ENCODE results near the gene FHIT. TPM values are rescaled to one million over a fixed set of nuclear protein-coding genes. Genes with fewer than 3 reads are reported as not detected.

Gene FHIT
- total RNA-seq, 4 donors from 2014 or later = 0.72 to 5.2 (median 2.1) TPM

DNA sequence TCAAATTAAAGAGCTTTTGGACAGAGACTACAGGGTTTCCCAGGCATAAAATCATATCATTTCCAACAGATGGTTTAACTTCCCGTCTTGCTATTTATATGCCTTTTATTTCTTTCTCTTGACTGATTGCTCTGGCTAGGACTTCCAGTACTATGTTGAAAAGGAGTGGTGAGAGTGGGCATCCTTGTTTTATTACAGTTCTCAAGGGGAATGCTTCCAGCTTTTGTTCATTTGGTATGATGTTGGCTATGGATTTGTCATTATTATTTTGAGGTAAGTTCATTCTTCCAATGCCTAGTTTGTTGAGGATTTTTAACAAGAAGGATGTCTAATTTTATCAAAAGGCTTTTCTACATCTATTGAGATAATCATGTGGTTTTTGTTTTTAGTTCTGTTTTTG is 1304.9 kb downstream of the FHIT start:
- DNase-seq (no peak), ATAC-seq (no peak)
- H3K9me3 ChIP-seq = no peaks in the 10 kb centered on the region
- no peak for TF ChIP-seq POLR2A (IDR thresholded peaks at IDR 0.05)
- no peak for TF ChIP-seq CTCF (IDR thresholded peaks at IDR 0.05 in 4 of 5, conservative IDR thresholded peaks at IDR 0.05 in 1 of 5)
- no peaks in the 10 kb centered on the region for H3K4me1 ChIP-seq
- no peaks in the 10 kb centered on the region for H3K27me3 ChIP-seq
- no peak overlapping the region for H3K27ac ChIP-seq
- in situ Hi-C loops (cut with MboI; ENCODE audit: low sequenced_read_pairs in 4 of 4) = no loop called here
- H3K4me3 ChIP-seq = no peak overlapping the region
- H3K36me3 ChIP-seq = no peaks in the 10 kb centered on the region
- intact Hi-C loops (cut with DNase I; ENCODE audit: low total_unique reads) = no loop called here

DNA sequence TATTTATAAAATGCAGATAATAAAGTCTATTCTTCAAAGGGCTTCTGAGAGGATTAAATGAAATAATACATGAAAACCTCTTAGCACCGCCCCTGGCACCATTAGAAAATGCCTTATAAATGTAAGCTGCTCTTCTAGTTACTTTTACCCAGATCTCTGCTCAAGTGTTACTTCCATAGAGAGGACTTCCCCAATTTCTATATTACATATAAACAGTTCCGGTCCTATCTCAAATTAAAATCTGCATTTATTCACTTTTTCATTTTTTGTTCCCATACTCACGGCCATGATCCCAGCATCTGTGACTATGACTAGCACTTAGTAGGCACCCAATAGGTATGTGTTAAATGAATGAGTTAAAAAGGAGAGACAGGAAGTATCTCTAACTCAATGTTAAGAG is 1310.5 kb downstream of the FHIT start:
- ATAC-seq (no peak), DNase-seq (no peak)
- Histone ChIP-seq H3K27ac (no peak overlapping the region), H3K36me3 (no peaks in the 10 kb centered on the region), H3K4me3 (no peak overlapping the region), H3K9me3 (no peaks in the 10 kb centered on the region), H3K4me1 (no peaks in the 10 kb centered on the region), H3K27me3 (no peaks in the 10 kb centered on the region)
- intact Hi-C loops (cut with DNase I; ENCODE audit: low total_unique reads) = no loop called here
- no peak for TF ChIP-seq POLR2A (IDR thresholded peaks at IDR 0.05)
- TF ChIP-seq CTCF (IDR thresholded peaks at IDR 0.05 in 4 of 5, conservative IDR thresholded peaks at IDR 0.05 in 1 of 5) = no peak
- in situ Hi-C loops (cut with MboI; ENCODE audit: low sequenced_read_pairs in 4 of 4) = no loop called here

DNA sequence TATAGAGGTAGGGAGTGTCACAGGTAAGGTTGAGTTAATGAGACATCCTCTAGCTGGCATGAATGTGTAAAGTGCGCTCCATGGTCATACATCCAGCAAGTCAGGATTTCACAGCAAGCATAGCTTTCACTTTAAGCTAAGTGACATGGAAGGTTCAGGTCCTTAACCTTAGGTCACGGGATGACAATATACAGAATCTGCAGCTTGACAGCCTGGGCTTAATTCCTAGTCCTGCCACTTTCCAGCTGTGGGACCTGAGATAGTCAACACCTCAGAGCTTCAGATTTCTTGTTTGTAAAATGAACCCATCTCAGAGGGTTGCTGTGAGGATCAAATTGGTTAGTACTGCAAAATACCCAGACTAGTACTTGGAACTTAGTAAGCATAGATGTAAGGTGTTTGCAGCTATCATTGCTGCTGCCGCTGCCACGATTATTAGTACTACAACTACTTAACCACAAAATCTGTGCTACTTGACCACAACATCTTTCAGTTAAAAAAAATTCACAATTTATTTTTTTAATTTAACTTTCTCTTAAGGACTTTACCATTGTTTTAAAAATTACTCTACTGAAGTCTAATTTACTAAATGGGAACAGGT is 1311.3 kb downstream of the FHIT start:
- TF ChIP-seq POLR2A (IDR thresholded peaks at IDR 0.05) = no peak
- no peak for TF ChIP-seq CTCF (IDR thresholded peaks at IDR 0.05 in 4 of 5, conservative IDR thresholded peaks at IDR 0.05 in 1 of 5)
- H3K9me3 ChIP-seq = no peaks in the 10 kb centered on the region
- H3K36me3 ChIP-seq = no peaks in the 10 kb centered on the region
- H3K4me3 ChIP-seq = no peak overlapping the region
- DNase-seq (no peak), ATAC-seq (no peak)
- H3K27ac ChIP-seq = no peak overlapping the region
- H3K27me3 ChIP-seq = no peaks in the 10 kb centered on the region
- in situ Hi-C loops (cut with MboI; ENCODE audit: low sequenced_read_pairs in 4 of 4) = no loop called here
- intact Hi-C loops (cut with DNase I; ENCODE audit: low total_unique reads) = no loop called here
- H3K4me1 ChIP-seq = no peaks in the 10 kb centered on the region

- DNase-seq (no peak), ATAC-seq (no peak)
- intact Hi-C loops (cut with DNase I; ENCODE audit: low total_unique reads) = no loop called here
- H3K4me1 ChIP-seq = no peaks in the 10 kb centered on the region
- in situ Hi-C loops (cut with MboI; ENCODE audit: low sequenced_read_pairs in 4 of 4) = no loop called here
- H3K27ac ChIP-seq = no peak overlapping the region
- no peak overlapping the region for H3K4me3 ChIP-seq
- no peak for TF ChIP-seq CTCF (IDR thresholded peaks at IDR 0.05 in 4 of 5, conservative IDR thresholded peaks at IDR 0.05 in 1 of 5)
- TF ChIP-seq POLR2A (IDR thresholded peaks at IDR 0.05) = no peak
- H3K9me3 ChIP-seq = no peaks in the 10 kb centered on the region
- no peaks in the 10 kb centered on the region for H3K36me3 ChIP-seq
- H3K27me3 ChIP-seq = no peaks in the 10 kb centered on the region
These were observed 1312.4 kb downstream of the FHIT start for GRCh38 chr3:59938828-59939227.

DNA sequence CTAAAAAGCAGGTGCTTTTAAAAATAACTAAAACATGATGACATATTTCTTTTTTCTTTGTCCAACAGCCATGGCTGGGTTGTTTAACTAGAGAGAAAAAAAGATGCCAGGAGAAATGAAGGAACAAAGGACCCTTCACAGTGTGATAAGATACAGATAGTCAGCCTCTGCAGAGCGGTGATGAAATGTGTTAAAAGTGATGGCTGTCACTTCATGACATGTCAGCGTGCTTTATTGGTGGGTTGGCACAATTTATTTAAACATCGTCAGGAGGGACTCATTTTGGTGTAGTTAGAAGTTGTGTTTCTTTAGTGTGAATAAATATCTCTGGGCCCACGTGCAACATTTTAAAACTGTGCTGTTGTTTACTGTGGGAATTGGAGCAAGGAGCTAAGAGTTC is 1314.1 kb downstream of the FHIT start:
- Histone ChIP-seq H3K4me1 (no peaks in the 10 kb centered on the region), H3K36me3 (no peaks in the 10 kb centered on the region), H3K4me3 (no peak overlapping the region), H3K27ac (no peak overlapping the region), H3K27me3 (no peaks in the 10 kb centered on the region), H3K9me3 (no peaks in the 10 kb centered on the region)
- ATAC-seq = no peak
- in situ Hi-C loops (cut with MboI; ENCODE audit: low sequenced_read_pairs in 4 of 4) (no loop called here), intact Hi-C loops (cut with DNase I; ENCODE audit: low total_unique reads) (no loop called here)
- DNase-seq = no peak
- TF ChIP-seq POLR2A (IDR thresholded peaks at IDR 0.05) = no peak
- no peak for TF ChIP-seq CTCF (IDR thresholded peaks at IDR 0.05 in 4 of 5, conservative IDR thresholded peaks at IDR 0.05 in 1 of 5)
